ENCODE data around the gene NELFCD.
A peak's percentile ranks its signal among the peaks of the same experiment; 100 is the strongest.
"Not testable (repeated sequence)": the region's sequence is repeated elsewhere in the genome, so short reads cannot be mapped to it uniquely, and the experiment has no call there.

The NELFCD gene

GRCh38 chr20:58970146-58970545 is 10.9 kb upstream of the NELFCD start:
- peak; percentile 42 for FAIRE-seq
- no peak for DNase-seq (ENCODE audit: insufficient read length, low spot score)

DNA sequence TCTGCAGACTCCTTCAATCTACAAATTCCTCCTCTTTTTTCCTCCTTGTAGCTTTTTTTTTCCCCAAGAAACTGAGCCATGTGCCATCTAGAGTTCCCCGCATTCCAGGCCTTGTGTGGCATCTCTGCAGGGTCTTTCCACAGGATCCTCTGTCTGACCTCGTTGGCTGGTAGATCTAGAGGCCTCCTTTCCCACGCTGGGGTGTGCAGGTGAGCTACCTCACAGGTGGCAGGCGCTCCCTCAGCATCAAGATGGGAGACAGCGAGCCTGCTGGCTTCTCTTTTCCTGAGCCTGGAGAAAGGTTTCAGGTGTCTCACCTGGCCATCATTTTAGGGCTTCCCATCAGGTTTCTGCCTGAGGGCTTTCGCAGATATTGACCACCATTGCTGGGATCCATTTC is 9.6 kb upstream of the NELFCD start:
- FAIRE-seq (no peak), DNase-seq (ENCODE audit: insufficient read length, low spot score) (no peak)

DNA sequence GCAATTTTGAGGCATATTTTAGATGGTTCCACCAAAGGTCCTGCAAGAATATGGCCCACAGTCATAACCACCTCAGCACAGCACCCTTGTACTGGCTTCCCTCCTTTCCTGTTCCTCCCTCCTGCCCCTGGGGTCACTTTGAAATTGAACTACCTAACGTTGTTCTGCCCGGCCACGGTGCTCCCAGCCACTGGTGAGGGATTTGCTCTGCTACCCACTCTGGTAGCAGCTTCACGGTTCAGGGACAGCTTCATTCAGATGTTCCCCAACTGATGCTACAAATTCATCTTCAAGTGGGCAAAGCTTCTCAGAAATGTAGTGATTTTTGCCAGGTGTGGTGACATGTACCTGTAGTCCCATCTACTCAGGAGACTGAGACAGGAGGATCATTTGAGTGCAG is 7.9 kb upstream of the NELFCD start:
- FAIRE-seq = peak; percentile 97
- DNase-seq (ENCODE audit: insufficient read length, low spot score) = no peak

DNA sequence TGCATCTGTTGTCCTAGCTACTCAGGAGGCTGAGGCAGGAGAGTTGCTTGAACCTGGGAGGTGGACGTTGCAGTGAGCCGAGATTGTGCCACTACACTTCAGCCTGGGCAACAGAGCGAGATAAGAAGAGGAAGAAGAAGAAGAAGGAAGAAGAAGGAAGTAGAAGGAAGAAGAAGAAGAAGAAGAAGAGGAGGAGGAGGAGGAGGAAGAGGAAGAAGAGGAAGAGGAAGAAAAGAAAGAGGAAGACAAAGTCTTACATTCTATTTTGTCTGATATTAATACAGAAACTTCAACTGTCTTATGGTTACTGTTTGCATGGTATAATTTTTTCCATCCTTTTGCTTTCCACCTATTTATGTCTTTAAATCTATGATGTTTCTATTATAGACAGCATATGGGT is 7.2 kb upstream of the NELFCD start:
- peak; percentile 65 for FAIRE-seq
- no peak for DNase-seq (ENCODE audit: insufficient read length, low spot score)

DNA sequence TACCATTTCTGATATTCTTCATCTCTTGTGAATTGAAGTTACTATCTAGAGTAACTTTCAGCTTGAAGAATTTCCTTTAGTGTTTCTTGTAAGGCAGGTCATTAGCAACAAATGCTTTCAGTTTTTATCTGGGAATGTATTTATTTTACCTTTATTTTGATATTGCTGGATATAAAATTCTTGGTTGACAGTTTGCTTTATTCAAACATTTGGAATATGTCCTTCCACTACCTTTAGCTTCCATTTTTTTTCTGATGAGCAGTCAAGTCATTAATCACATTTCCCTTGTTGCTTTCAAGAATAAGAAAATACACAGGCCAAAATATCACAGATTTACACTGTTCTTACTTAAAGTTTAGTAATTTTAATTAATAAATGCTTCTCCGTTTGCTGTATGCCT is 5.7 kb upstream of the NELFCD start:
- FAIRE-seq = peak; percentile 4
- no peak for DNase-seq (ENCODE audit: insufficient read length, low spot score)

DNA sequence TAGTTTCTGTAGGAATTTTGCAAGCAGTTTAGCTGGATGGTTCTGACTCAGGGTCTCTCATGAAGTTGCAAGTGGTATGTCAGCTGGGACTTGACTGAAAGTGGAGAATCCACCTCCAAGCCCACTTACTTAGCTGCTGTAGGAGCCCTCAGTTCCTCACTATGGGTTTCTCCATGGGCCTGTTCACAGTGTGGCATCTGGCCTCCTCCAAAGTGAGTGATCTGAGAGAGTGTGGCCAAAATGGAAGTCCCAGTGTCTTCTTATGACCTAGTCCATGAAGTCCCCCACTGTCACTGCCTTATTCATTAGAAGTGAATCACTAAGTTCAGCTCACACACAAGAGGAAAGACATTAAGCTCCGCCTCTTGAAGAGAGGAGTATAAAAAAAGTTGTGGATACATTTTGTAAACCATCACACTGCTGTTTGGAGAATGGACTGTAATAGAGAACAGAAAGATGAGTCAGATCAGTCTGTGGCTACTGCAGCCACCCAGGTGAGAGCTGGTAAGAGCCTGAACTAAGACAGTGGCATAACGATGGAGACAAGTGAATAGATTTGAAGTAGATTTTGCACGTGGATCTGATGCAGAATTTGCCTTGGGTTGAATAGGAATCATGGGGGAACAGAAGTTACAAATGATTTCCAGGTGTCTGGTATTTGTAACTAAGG is 4.9 kb upstream of the NELFCD start:
- no peak for DNase-seq (ENCODE audit: insufficient read length, low spot score)

GRCh38 chr20:58978351-58979190 is 2.5 kb upstream of the NELFCD start:
- peak; percentile 52 for FAIRE-seq

More for the DNA sequence above, 4.9 kb upstream of the NELFCD start:
- peak; percentile 64 for FAIRE-seq

DNA sequence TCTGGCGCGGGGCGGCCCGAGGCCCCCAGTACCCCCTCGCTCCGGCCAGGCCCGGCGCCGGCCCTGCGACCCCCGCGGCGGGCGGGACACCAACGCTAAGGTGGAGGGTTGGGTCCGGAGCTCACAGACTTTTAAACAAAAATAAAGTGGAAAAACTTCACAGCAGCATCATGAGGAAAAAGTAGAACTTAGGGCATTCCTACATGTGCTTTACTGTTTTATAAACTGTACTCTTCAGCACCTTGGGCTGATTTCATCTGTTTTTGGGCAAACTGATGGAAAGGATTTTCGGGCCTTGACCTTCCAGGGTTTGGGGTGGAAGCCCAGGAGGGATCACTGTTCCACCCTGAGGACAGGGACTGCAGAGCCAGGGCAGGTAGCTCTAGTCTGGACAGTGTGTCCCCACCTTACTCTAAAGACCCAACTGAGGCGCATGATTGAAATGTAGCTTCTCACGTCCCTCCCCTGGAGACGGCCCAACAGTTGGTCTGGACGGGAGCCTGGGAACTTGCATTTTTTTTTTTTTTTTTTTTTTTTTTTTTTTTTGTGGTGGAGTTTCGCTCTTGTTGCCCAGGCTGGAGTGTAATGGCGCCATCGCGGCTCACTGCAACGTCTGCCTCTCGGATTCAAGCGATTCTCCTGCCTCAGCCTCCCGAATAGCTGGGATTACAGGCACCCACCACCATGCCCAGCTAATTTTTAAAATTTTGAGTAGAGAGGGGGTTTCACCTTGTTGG is 740 bp downstream of the NELFCD start:
- FAIRE-seq (peak; percentile 46), DNase-seq (ENCODE audit: insufficient read length, low spot score) (peak; percentile 82)

More at GRCh38 chr20:58978351-58979190, 2.5 kb upstream of the NELFCD start:
- no peak for DNase-seq (ENCODE audit: insufficient read length, low spot score)

DNA sequence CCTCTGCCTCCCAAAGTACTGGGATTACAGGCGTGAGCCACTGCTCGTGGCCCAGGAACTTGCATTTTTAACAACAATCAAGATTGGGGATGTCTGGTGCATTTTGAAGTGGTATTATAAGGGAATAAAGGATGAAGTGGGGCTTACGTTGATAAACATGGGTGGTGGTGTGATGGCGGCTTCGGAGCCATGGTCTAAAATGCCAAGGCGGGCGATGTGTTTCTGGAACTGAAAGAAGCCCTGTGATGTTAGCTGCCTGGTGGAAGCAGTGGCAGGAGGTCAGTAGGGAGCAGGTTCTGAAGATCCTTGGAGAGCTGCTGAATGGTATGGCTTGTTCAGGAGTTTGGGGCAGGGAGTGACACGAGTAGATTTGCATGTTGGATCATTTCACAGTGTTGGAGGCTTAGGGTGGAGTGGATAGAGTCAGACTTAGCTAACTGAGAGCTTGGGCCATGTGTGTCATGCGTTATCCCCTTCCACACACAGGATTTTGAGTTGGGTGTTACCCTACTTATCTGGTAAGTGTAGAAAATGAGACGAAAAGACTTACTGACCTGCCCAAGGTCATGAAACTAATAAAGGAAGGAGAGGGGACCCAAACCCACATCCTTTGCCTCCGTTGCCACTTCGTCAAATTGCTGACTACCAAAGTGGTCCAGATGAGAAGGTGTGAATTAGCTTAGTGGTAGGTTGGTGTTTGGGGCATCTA is 1.5 kb downstream of the NELFCD start:
- no peak for DNase-seq (ENCODE audit: insufficient read length, low spot score)
- FAIRE-seq = peak; percentile 52

DNA sequence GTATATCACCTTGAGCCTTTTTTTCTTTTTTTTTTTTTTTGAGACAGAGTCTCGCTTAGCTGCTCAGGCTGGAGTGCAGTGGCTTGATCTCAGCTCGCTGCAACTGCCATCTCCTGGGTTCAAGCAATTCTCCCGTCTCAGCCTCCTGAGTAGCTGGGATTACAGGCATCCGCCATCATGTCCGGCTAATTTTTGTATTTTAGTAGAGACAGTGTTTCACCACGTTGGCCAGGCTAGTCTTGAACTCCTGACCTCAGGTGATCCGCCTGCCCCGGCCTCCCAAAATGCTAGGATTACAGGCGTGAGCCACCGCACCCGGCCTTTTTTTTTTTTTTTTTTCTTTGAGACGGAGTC is 2.0 kb downstream of the NELFCD start:
- not testable (repeated sequence) for DNase-seq (ENCODE audit: insufficient read length, low spot score); FAIRE-seq

DNA sequence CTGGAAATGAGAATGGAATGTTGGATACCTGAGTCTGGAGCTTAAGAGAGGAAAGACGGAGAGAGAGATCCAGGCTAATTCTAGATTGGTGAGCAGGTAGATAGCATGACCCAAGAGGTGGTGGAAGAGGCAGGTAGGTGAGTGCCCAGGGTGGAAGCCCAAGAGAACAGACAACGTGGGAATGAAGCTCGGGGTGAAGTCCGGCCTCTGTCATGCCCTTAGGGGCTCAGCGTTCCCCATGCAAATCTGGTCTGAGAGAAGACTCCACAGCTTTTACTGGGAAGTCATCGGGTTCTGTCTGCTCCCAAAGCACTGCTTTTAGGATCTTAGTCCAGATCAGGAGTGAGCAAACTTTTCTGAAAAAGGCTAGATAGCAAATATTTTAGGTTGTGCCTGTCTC is 3.6 kb downstream of the NELFCD start:
- FAIRE-seq = no peak
- DNase-seq (ENCODE audit: insufficient read length, low spot score) = no peak

DNA sequence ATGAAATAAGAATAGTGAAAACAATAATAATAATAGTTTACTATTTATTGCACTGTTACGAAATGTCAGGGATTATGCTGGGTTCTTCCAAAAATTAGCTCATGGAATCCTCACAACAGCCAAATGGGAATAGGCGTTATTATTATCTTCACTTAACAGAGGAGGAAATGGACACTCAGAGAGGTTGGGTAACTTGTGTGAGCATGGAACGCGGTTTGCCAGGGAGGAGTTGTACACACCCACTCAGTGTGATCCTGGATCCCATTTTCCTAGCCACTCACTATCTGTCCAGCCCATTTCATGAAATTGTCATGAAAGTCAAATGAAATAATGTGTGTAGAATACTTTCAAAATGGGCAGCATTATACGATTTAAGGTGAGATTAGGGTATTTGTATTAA is 4.6 kb downstream of the NELFCD start:
- FAIRE-seq (no peak), DNase-seq (ENCODE audit: insufficient read length, low spot score) (no peak)

DNA sequence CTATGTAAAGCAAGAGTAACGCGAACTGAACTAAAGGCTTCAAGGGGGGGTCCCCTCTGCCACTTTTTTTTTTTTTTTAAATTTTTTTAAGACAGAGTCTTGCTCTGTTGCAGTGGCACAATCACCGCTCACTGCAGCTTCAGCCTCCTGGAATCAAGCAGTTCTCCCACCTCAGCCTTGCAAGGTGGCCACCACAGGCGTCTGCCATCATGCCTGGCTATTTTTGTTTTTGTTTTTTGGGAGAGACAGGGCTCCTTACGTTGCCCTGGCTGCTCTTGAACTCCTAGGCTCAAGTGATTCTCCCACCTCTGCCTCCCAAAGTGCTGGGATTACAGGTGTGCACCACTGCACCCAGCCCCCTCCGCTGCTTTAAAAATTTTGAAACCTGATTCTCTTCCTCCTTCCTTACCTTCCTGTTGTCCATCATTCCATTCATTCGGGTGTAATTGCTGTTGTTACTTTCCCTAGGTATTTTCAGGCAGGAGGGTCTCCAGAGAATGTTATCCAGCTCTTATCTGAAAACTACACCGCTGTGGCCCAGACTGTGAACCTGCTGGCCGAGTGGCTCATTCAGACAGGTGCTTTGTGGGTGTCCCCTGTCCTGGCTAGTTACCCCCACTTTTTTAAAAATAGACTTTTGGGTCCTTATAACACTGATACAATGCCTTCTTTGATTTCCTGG is 5.4 kb downstream of the NELFCD start:
- DNase-seq (ENCODE audit: insufficient read length, low spot score) (no peak), FAIRE-seq (no peak)

DNA sequence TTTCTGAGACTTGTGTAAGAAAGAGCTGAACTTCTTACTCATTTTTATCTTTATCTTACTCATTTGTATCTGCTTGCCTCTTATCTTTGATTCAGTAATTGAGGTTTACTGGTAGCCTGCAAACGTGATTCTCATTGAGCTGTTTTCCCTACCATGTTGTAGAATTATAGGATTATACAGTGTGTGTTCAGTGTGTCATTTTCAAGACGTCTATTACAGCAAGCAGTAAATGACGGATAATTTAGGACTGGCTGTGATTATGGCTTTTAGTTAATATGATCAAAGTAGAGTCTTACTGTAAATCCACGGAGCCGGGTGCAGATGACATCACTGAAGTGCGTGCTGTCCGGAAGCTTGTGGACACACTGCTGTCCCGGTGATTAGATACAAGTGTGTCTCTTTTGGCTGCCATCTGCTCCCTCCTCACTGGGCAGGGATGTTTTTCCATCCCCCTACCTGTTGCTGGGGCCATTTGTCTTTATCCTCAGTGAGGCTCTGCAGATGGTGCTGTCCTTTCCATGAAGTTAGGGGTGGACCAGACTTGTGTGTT is 6.0 kb downstream of the NELFCD start:
- FAIRE-seq (peak; percentile 36), DNase-seq (ENCODE audit: insufficient read length, low spot score) (no peak)

- FAIRE-seq (peak; percentile 69), DNase-seq (ENCODE audit: insufficient read length, low spot score) (no peak)
Measured at GRCh38 chr20:58987790-58988564, 6.9 kb downstream of the NELFCD start.

GRCh38 chr20:58988565-58988882 is 7.5 kb downstream of the NELFCD start:
- FAIRE-seq = no peak
- no peak for DNase-seq (ENCODE audit: insufficient read length, low spot score)

DNA sequence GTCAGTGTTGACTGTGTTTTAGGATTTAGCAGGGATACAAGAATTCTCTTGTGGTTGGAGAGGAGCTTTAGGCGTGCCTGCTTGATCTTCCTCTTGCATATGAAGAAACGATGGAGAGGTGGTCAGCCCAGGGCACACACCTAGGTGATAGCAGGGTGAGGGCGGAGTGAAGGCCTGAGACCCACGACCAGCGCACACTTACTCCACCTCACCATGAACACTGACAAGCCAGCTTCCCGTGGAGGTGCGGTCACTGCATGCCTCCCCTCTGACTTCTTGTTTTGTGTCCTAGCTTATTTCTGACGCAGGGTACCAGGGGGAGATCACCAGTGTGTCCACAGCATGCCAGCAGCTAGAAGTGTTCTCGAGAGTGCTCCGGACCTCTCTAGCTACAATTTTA is 8.1 kb downstream of the NELFCD start:
- no peak for DNase-seq (ENCODE audit: insufficient read length, low spot score)
- peak; percentile 72 for FAIRE-seq

GRCh38 chr20:58990651-58991445 is 9.8 kb downstream of the NELFCD start:
- no peak for DNase-seq (ENCODE audit: insufficient read length, low spot score)
- no peak for FAIRE-seq

GRCh38 chr20:58991715-58992114 is 10.7 kb downstream of the NELFCD start:
- FAIRE-seq (no peak), DNase-seq (ENCODE audit: insufficient read length, low spot score) (no peak)

Data from HTR-8/SVneo (cell line).